H1 (cell line): ENCODE measurements around the gene HTR2C. TPM values are rescaled to one million over a fixed set of nuclear protein-coding genes. Genes with fewer than 3 reads are reported as not detected.

Experiments used
- CTCF ChIA-PET: fragments of 300-600 bp; sonication (Branson Sonifier 250); formaldehyde crosslinking; loops from one replicate; lab custom pipeline; 2021; ENCODE audit not compliant: partially characterized antibody; lab: Charles Lee
- POLR2A ChIA-PET: fragments of 300-600 bp; sonication (Branson Sonifier 250); formaldehyde crosslinking; loops from one replicate; lab custom pipeline; 2021; ENCODE audit warnings: inconsistent platforms; ENCODE audit not compliant: partially characterized antibody; lab: Charles Lee
- DNase-seq, 2 experiments: peaks; one replicate each; pipeline versions ENCODE4 v3.0.0 to v3.0.0-alpha.2; 2010 to 2022; ENCODE audit warnings: low spot score in 2 of 2, low read depth in 1 of 2, mixed read lengths in 1 of 2
- FAIRE-seq: peaks from 2 replicates; lab custom pipeline; 2011; peaks lifted over from hg19 to GRCh38; lab: Jason Lieb, UNC
- H2AFZ ChIP-seq: 2 replicates; pipeline ENCODE4 v1.8.1; 2012; ENCODE audit warnings: low read length, inconsistent platforms
- H2AK5ac ChIP-seq: 2 replicates; pipeline ENCODE4 v1.6.1; 2013; ENCODE audit warnings: low read depth, low read length
- H2BK120ac ChIP-seq: replicated peaks from 2 replicates; pipeline ENCODE3; 2013; ENCODE audit warnings: low read depth, low read length, inconsistent platforms
- H2BK12ac ChIP-seq: 2 replicates; pipeline ENCODE4 v1.6.1; 2013; ENCODE audit warnings: low read depth, low read length
- H2BK15ac ChIP-seq: 2 replicates; pipeline ENCODE4 v1.6.1; 2013; ENCODE audit warnings: low read length
- H2BK20ac ChIP-seq: 2 replicates; pipeline ENCODE4 v1.6.1; 2013; ENCODE audit warnings: low read length
- H2BK5ac ChIP-seq: 2 replicates; pipeline ENCODE4 v1.6.1; 2013; ENCODE audit warnings: low read depth, low read length
- H3K14ac ChIP-seq: 2 replicates; pipeline ENCODE4 v1.6.1; 2013; ENCODE audit warnings: inconsistent platforms; ENCODE audit not compliant: insufficient read length
- H3K18ac ChIP-seq: 2 replicates; pipeline ENCODE4 v1.6.1; 2013; ENCODE audit warnings: low read length; ENCODE audit errors: extremely low read depth
- H3K23ac ChIP-seq: 2 replicates; pipeline ENCODE4 v1.6.1; 2013; ENCODE audit warnings: inconsistent platforms; ENCODE audit not compliant: insufficient read length
- H3K23me2 ChIP-seq: 2 replicates; pipeline ENCODE4 v1.6.1; 2013; ENCODE audit warnings: low read depth, low read length
- H3K27ac ChIP-seq: 2 replicates; pipeline ENCODE4 v1.6.1; 2011; ENCODE audit warnings: low read depth, low read length, inconsistent platforms
- H3K27me3 ChIP-seq, 4 experiments: replicated peaks in 1 of 4; 1 replicate in 1 of 4; 2 replicates in 3 of 4; pipeline versions ENCODE4 v1.6.1 to v1.8.1; 2011 to 2013; ENCODE audit warnings: low read length in 3 of 4, mild to moderate bottlenecking in 3 of 4, inconsistent platforms in 2 of 4, mixed read lengths in 2 of 4, moderate library complexity in 1 of 4; ENCODE audit not compliant: control insufficient read depth in 3 of 4, insufficient read depth in 3 of 4; ENCODE audit errors: extremely low read depth in 1 of 4
- H3K36me3 ChIP-seq, 4 experiments: 2 replicates each; pipeline versions ENCODE4 v1.6.1 to v1.8.1; 2011 to 2013; ENCODE audit warnings: mild to moderate bottlenecking in 4 of 4, low read length in 3 of 4, moderate library complexity in 2 of 4, control low read depth in 1 of 4, inconsistent platforms in 1 of 4; ENCODE audit not compliant: insufficient read depth in 4 of 4, control insufficient read depth in 2 of 4
- H3K4ac ChIP-seq: replicated peaks from 2 replicates; pipeline ENCODE3; 2013; ENCODE audit warnings: low read length, low read depth, mixed read lengths, inconsistent platforms; ENCODE audit not compliant: insufficient read length
- H3K4me1 ChIP-seq, 4 experiments: replicated peaks in 1 of 4; 1 replicate in 1 of 4; 2 replicates in 3 of 4; pipeline versions ENCODE4 v1.6.1 to v1.8.1; 2011 to 2013; ENCODE audit warnings: low read length in 3 of 4, inconsistent platforms in 2 of 4, mixed read lengths in 1 of 4; ENCODE audit not compliant: insufficient read depth in 4 of 4, control insufficient read depth in 3 of 4
- H3K4me2 ChIP-seq, 2 experiments: 2 replicates each; pipeline versions ENCODE4 v1.6.1 to v1.8.1; 2011 to 2013; ENCODE audit warnings: low read depth in 2 of 2, low read length in 2 of 2, control low read depth in 1 of 2, inconsistent platforms in 1 of 2, mild to moderate bottlenecking in 1 of 2; ENCODE audit not compliant: insufficient read depth in 1 of 2
- H3K4me3 ChIP-seq, 4 experiments: fragments of 200-600, 300-600 bp in 1 of 4; sonication (generic), shearing (Covaris generic), sonication (Bioruptor Twin) in 1 of 4; 2 replicates each; pipeline versions ENCODE4 v1.5.1 to v1.8.1; 2011 to 2016; ENCODE audit warnings: low read length in 4 of 4, low read depth in 3 of 4, control low read depth in 2 of 4, inconsistent platforms in 2 of 4, mild to moderate bottlenecking in 2 of 4, mixed read lengths in 1 of 4, moderate library complexity in 1 of 4; ENCODE audit not compliant: insufficient read depth in 2 of 4; ENCODE audit errors: extremely low read depth in 1 of 4
- H3K56ac ChIP-seq: replicated peaks from 2 replicates; pipeline ENCODE3; 2013; ENCODE audit warnings: low read depth, mild to moderate bottlenecking, mixed read lengths, low read length, inconsistent platforms; ENCODE audit not compliant: insufficient read length
- H3K79me1 ChIP-seq: 2 replicates; pipeline ENCODE4 v1.6.1; 2013; ENCODE audit warnings: low read depth, low read length, control low read depth
- H3K79me2 ChIP-seq, 2 experiments: 2 replicates each; pipeline versions ENCODE4 v1.6.1 to v1.8.1; 2012 to 2013; ENCODE audit warnings: low read length in 2 of 2, mild to moderate bottlenecking in 2 of 2, inconsistent platforms in 1 of 2; ENCODE audit not compliant: insufficient read depth in 2 of 2, control insufficient read depth in 1 of 2
- H3K9ac ChIP-seq, 4 experiments: replicated peaks in 1 of 4; 1 replicate in 1 of 4; 2 replicates in 3 of 4; pipeline versions ENCODE4 v1.6.1 to v1.8.1; 2011 to 2013; ENCODE audit warnings: low read depth in 3 of 4, low read length in 3 of 4, control low read depth in 2 of 4, mild to moderate bottlenecking in 2 of 4, moderate library complexity in 2 of 4, inconsistent platforms in 1 of 4; ENCODE audit errors: extremely low read depth in 1 of 4
- H3K9me3 ChIP-seq, 2 experiments: 2 replicates each; pipeline versions ENCODE4 v1.6.1 to v1.8.1; 2012 to 2013; ENCODE audit warnings: mild to moderate bottlenecking in 2 of 2, moderate library complexity in 2 of 2, control low read depth in 1 of 2, inconsistent platforms in 1 of 2, low read depth in 1 of 2, low read length in 1 of 2, mixed read lengths in 1 of 2; ENCODE audit not compliant: insufficient read depth in 2 of 2
- H4K20me1 ChIP-seq, 2 experiments: replicated peaks in 1 of 2; 2 replicates each; pipeline versions ENCODE3 to v1.8.1; 2011 to 2013; ENCODE audit warnings: inconsistent platforms in 2 of 2, low read length in 2 of 2, mild to moderate bottlenecking in 1 of 2; ENCODE audit not compliant: insufficient read depth in 2 of 2, control insufficient read depth in 1 of 2
- H4K5ac ChIP-seq: 2 replicates; pipeline ENCODE4 v1.6.1; 2013; ENCODE audit warnings: low read length, low read depth, mixed read lengths, inconsistent platforms; ENCODE audit not compliant: insufficient read length
- H4K8ac ChIP-seq: 2 replicates; pipeline ENCODE4 v1.8.0; 2013; ENCODE audit warnings: mild to moderate bottlenecking, moderate library complexity, low read length, inconsistent platforms; ENCODE audit not compliant: insufficient read depth; ENCODE audit errors: extremely low read depth
- H4K91ac ChIP-seq: replicated peaks from 2 replicates; pipeline ENCODE3; 2013; ENCODE audit warnings: low read length, mixed read lengths, inconsistent platforms; ENCODE audit not compliant: insufficient read length
- BRCA1 ChIP-seq: IDR thresholded peaks from 2 replicates; pipeline ENCODE4 v1.6.1; 2012; ENCODE audit warnings: low read depth, low read length, improper control_type of control experiment
- CTBP2 ChIP-seq: IDR thresholded peaks from 2 replicates; pipeline ENCODE4 v1.7.0; 2011; ENCODE audit warnings: borderline replicate concordance, mild to moderate bottlenecking, moderate library complexity, mixed read lengths, low read length; ENCODE audit not compliant: insufficient read depth, insufficient read length
- EZH2 ChIP-seq: fragments of 200-600 bp; sonication (generic); IDR thresholded peaks from 2 replicates; pipeline ENCODE4 v1.7.1; 2012; ENCODE audit warnings: low read depth, mild to moderate bottlenecking, moderate library complexity, low read length, inconsistent platforms; ENCODE audit not compliant: severe bottlenecking
- HDAC2 ChIP-seq, 2 experiments: fragments of 300-600 bp in 1 of 2; sonication (generic) in 1 of 2; IDR thresholded peaks; 2 replicates each; pipeline ENCODE4 v1.6.1; 2011 to 2012; ENCODE audit warnings: low read depth in 2 of 2, low read length in 2 of 2, mild to moderate bottlenecking in 2 of 2, moderate library complexity in 2 of 2, borderline replicate concordance in 1 of 2, inconsistent platforms in 1 of 2
- MAFK ChIP-seq: IDR thresholded peaks from 2 replicates; pipeline ENCODE4 v1.6.1; 2012; ENCODE audit warnings: low read depth, mild to moderate bottlenecking, improper control_type of control experiment, low read length
- RBBP5 ChIP-seq: IDR thresholded peaks from 2 replicates; pipeline ENCODE4 v1.7.1; 2012; ENCODE audit warnings: low read depth, mild to moderate bottlenecking, inconsistent platforms, low read length, moderate library complexity, borderline replicate concordance
- SP2 ChIP-seq: IDR thresholded peaks from 2 replicates; pipeline ENCODE4 v1.6.1; 2012; ENCODE audit warnings: mild to moderate bottlenecking, low read length, inconsistent platforms
- SRF ChIP-seq: IDR thresholded peaks from 2 replicates; pipeline ENCODE4 v1.6.1; 2011; ENCODE audit warnings: mild to moderate bottlenecking, low read depth, low read length, moderate library complexity
- TAF7 ChIP-seq: optimal IDR thresholded peaks from 2 replicates; pipeline ENCODE3; 2011; ENCODE audit warnings: low read depth, mild to moderate bottlenecking, inconsistent platforms, low read length, moderate library complexity, borderline replicate concordance
- TEAD4 ChIP-seq: IDR thresholded peaks from 2 replicates; pipeline ENCODE4 v1.6.1; 2012; ENCODE audit warnings: low read depth, low read length, inconsistent platforms, mixed read lengths
- WGBS, 2 experiments: shearing (Covaris generic) in 1 of 2; methylation state at CpG; one replicate each; pipeline versions ENCODE4 v1.1.6 to v1.1.7; 2013 to 2015; ENCODE audit warnings: low lambda C conversion rate in 2 of 2, mixed read lengths in 2 of 2, inconsistent platforms in 1 of 2, low coverage in 1 of 2, missing lambda C conversion rate in 1 of 2; ENCODE audit not compliant: insufficient replicate concordance in 2 of 2, insufficient coverage in 1 of 2, insufficient read length in 1 of 2; ENCODE audit errors: extremely low coverage in 1 of 2, missing lambda C conversion rate in 1 of 2; 5-methylcytosine and 5-hydroxymethylcytosine counted together
- polyA plus RNA-seq, 7 experiments: library from polyadenylated mRNA; depleted of rRNA in 3 of 7; stranded (reverse) in 5 of 7; unstranded in 2 of 7; fragments of >200 nt in 5 of 7; fragments of 200-250 nt in 2 of 7; gene quantifications; 1 replicate in 5 of 7; 2 replicates in 1 of 7; 4 replicates in 1 of 7; pipeline versions ENCODE4 v1.2.1 to v1.2.3, GENCODE V29; 2011 to 2013; ENCODE audit warnings: missing spikeins in 2 of 7, mixed read lengths in 2 of 7
- total RNA-seq: library from RNA; stranded (reverse); fragmentation: NEBNext Ultra II Directional; extraction: Animal tissue kit (Norgen Biotek cat#: 25700); gene quantifications from 2 replicates; pipeline ENCODE4 v1.2.1, GENCODE V29; 2021
- TF ChIP-seq, protein P1 (sequence below), 3 experiments: IDR thresholded peaks; 1 replicate in 2 of 3; 2 replicates in 1 of 3; pipeline versions ENCODE4 v1.5.1 to v1.6.1; 2011; ENCODE audit warnings: low read length in 3 of 3, mild to moderate bottlenecking in 3 of 3, inconsistent platforms in 2 of 3, low read depth in 1 of 3, moderate library complexity in 1 of 3; ENCODE audit not compliant: insufficient read depth in 1 of 3; ENCODE audit errors: control extremely low read depth in 1 of 3

The HTR2C gene
- total and polyA plus RNA-seq, 2 of the 8 experiments (the other 6 are each of a cell fraction or from before 2014, with no cell fraction given) = 1.7 to 2.0 TPM

DNA sequence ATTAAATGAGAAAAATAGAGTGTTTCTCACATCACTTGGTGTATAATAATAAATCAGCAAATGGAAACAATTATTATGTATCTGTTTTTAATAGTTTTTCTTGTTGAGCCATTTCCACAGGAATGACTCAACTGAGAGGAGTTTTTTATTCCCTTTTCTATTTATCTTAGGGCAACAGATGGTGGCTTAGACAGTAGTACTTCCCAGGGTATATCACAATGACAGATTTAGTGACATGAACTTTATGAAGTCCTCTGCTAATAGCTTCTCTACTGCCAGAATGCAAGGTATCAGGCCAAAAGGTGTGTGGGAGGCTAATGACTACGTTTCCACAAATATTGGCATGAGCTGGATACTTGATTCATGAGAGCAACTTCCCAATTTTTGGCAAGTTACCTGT, 126.7 kb downstream of the HTR2C start:
- Histone ChIP-seq H4K20me1 (no peaks in the 10 kb centered on the region), H3K14ac (no peak overlapping the region), H3K9me3 (no peaks in the 10 kb centered on the region), H2AK5ac (no peak overlapping the region), H4K91ac (no peak overlapping the region), H3K79me2 (no peaks in the 10 kb centered on the region), H4K8ac (no peak overlapping the region), H3K4me3 (no peak overlapping the region), H3K27me3 (no peaks in the 10 kb centered on the region), H2AFZ (no peak overlapping the region), H3K56ac (no peak overlapping the region), H3K4me1 (no peaks in the 10 kb centered on the region), H3K18ac (no peak overlapping the region), H2BK20ac (no peak overlapping the region), H4K5ac (no peak overlapping the region), H3K36me3 (no peaks in the 10 kb centered on the region), H3K23ac (no peak overlapping the region), H3K4me2 (no peak overlapping the region), H2BK15ac (no peak overlapping the region), H2BK120ac (no peak overlapping the region), H2BK5ac (no peak overlapping the region), H3K4ac (no peak overlapping the region), H3K27ac (no peak overlapping the region), H3K9ac (no peak overlapping the region), H3K79me1 (no peaks in the 10 kb centered on the region), H2BK12ac (no peak overlapping the region), H3K23me2 (no peaks in the 10 kb centered on the region)
- POLR2A ChIA-PET = no interaction called here
- no peak for FAIRE-seq
- no peak for DNase-seq
- CTCF ChIA-PET = no interaction called here
- WGBS, 2 experiments = 92% methylated on average over 1 of the region's 1 CpG; no CpG with 5 or more reads in 1 of the 2 experiments
- TF ChIP-seq EZH2 (no peak), SP2 (no peak), TAF7 (no peak), TEAD4 (no peak), CTBP2 (no peak), SRF (no peak), RBBP5 (no peak), MAFK (no peak), HDAC2 (IDR thresholded peaks at IDR 0.05; ENCODE audit: borderline replicate concordance in 1 of 2, low read depth in 2 of 2, low read length in 2 of 2) (no peak), BRCA1 (no peak)
- TF ChIP-seq, protein P1, sequence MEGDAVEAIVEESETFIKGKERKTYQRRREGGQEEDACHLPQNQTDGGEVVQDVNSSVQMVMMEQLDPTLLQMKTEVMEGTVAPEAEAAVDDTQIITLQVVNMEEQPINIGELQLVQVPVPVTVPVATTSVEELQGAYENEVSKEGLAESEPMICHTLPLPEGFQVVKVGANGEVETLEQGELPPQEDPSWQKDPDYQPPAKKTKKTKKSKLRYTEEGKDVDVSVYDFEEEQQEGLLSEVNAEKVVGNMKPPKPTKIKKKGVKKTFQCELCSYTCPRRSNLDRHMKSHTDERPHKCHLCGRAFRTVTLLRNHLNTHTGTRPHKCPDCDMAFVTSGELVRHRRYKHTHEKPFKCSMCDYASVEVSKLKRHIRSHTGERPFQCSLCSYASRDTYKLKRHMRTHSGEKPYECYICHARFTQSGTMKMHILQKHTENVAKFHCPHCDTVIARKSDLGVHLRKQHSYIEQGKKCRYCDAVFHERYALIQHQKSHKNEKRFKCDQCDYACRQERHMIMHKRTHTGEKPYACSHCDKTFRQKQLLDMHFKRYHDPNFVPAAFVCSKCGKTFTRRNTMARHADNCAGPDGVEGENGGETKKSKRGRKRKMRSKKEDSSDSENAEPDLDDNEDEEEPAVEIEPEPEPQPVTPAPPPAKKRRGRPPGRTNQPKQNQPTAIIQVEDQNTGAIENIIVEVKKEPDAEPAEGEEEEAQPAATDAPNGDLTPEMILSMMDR (IDR thresholded peaks at IDR 0.05; ENCODE audit: control extremely low read depth in 1 of 3, insufficient read depth in 1 of 3, low read depth in 1 of 3, low read length in 3 of 3) = no peak
